A673 (cell line): ENCODE results near the gene FBLIM1.

ENCODE experiments used
- CTCF ChIP-seq: fragments of 300-800, 200-600 bp; sonication (generic); conservative IDR thresholded peaks from 2 replicates; pipeline ENCODE4 v1.5.1; 2017; ENCODE audit warnings: low read depth, mild to moderate bottlenecking, antibody characterized with exemption, low read length, moderate library complexity, mixed read lengths
- EZH2 ChIP-seq: fragments of 200-600 bp; sonication (generic); IDR thresholded peaks from 2 replicates; pipeline ENCODE4 v1.6.1; 2017; ENCODE audit warnings: borderline replicate concordance, low read depth, mild to moderate bottlenecking, mixed read lengths, antibody characterized with exemption, low read length; ENCODE audit not compliant: poor library complexity, severe bottlenecking

- TF ChIP-seq CTCF (no peak), EZH2 (no peak)
Measured at GRCh38 chr1:15719381-15720120, 39.0 kb upstream of the FBLIM1 start.
